Skeletal muscle cell (primary cell): Measurements from ENCODE around the gene PJVK.
"Not testable (repeated sequence)": the region's sequence is repeated elsewhere in the genome, so short reads cannot be mapped to it uniquely, and the experiment has no call there.

ENCODE experiments used
- DNase-seq: peaks from one replicate; pipeline ENCODE4 v3.0.0-alpha.2; 2010; ENCODE audit warnings: low read depth
- H3K4me3 ChIP-seq: 2 replicates; pipeline ENCODE4 v1.5.1; 2011; ENCODE audit warnings: low read depth, mild to moderate bottlenecking, control low read depth, low read length, moderate library complexity

Gene PJVK

GRCh38 chr2:178450774-178451525 lies at the start of gene PJVK, which contains the start of gene PRKRA:
PJVK (plus strand) TSS chr2:178451378; CDS start chr2:178453410, 2,032 bp downstream.
PRKRA (minus strand) TSS chr2:178451175; CDS start chr2:178451030, 145 bp downstream.
- peak; percentile 95 for DNase-seq
- peak within 1 kb of the TSS; percentile 83 for H3K4me3 ChIP-seq

GRCh38 chr2:178401994-178402437 lies 49.2 kb upstream of the PJVK start:
- DNase-seq, result no peak
- no peak overlapping the region for H3K4me3 ChIP-seq

- H3K4me3 ChIP-seq, result no peak overlapping the region
- no peak for DNase-seq
These were observed 47.4 kb upstream of the PJVK start for GRCh38 chr2:178403671-178404306.

- peak; percentile 88 for DNase-seq
- no peak overlapping the region for H3K4me3 ChIP-seq
These were observed 46.8 kb upstream of the PJVK start for GRCh38 chr2:178404368-178404767.

GRCh38 chr2:178409261-178409660 lies 41.9 kb upstream of the PJVK start:
- no peak overlapping the region for H3K4me3 ChIP-seq
- no peak for DNase-seq

GRCh38 chr2:178412047-178412446 lies 39.1 kb upstream of the PJVK start:
- no peak for DNase-seq
- H3K4me3 ChIP-seq, result no peak overlapping the region

GRCh38 chr2:178412453-178412852 lies 38.7 kb upstream of the PJVK start:
- DNase-seq, H3K4me3 ChIP-seq: not testable (repeated sequence)

- H3K4me3 ChIP-seq, result peak overlapping the region; percentile 61
- DNase-seq, result peak; percentile 45
These were observed 37.5 kb upstream of the PJVK start for GRCh38 chr2:178413472-178414265.

- peak overlapping the region; percentile 61 for H3K4me3 ChIP-seq
- DNase-seq, result peak; percentile 97
These were observed 36.6 kb upstream of the PJVK start for GRCh38 chr2:178414266-178415247.

- no peak overlapping the region for H3K4me3 ChIP-seq
These were observed 35.2 kb upstream of the PJVK start for GRCh38 chr2:178415979-178416378.

GRCh38 chr2:178417916-178418315 lies 33.3 kb upstream of the PJVK start:
- H3K4me3 ChIP-seq, result no peak overlapping the region
- no peak for DNase-seq

More at GRCh38 chr2:178415979-178416378, 35.2 kb upstream of the PJVK start:
- DNase-seq, result no peak

GRCh38 chr2:178418426-178418825 lies 32.8 kb upstream of the PJVK start:
- H3K4me3 ChIP-seq, result no peak overlapping the region
- DNase-seq, result no peak

- H3K4me3 ChIP-seq, result no peak overlapping the region
- DNase-seq, result no peak
These were observed 32.1 kb upstream of the PJVK start for GRCh38 chr2:178419123-178419522.

- H3K4me3 ChIP-seq, result no peak overlapping the region
- no peak for DNase-seq
These were observed 30.6 kb upstream of the PJVK start for GRCh38 chr2:178420463-178420999.

GRCh38 chr2:178422097-178422496 lies 29.1 kb upstream of the PJVK start:
- H3K4me3 ChIP-seq, result no peak overlapping the region
- no peak for DNase-seq

GRCh38 chr2:178423746-178424145 lies 27.4 kb upstream of the PJVK start:
- not testable (repeated sequence) for H3K4me3 ChIP-seq, DNase-seq

- no peak for DNase-seq
These were observed 25.8 kb upstream of the PJVK start for GRCh38 chr2:178425255-178425827.

GRCh38 chr2:178426388-178426787 lies 24.8 kb upstream of the PJVK start:
- no peak overlapping the region for H3K4me3 ChIP-seq

More at GRCh38 chr2:178425255-178425827, 25.8 kb upstream of the PJVK start:
- no peak overlapping the region for H3K4me3 ChIP-seq

More at GRCh38 chr2:178426388-178426787, 24.8 kb upstream of the PJVK start:
- no peak for DNase-seq
